IMR-90 (cell line): ENCODE results near the gene PARP12. TPM values are rescaled to one million over a fixed set of nuclear protein-coding genes. Genes with fewer than 3 reads are reported as not detected.

ENCODE experiments used
- ATAC-seq: fragments of 200-7000 bp; cut with Tn5 transposase; 2 replicates; pipeline ENCODE4 v1.9.1; 2020; ENCODE audit warnings: low read depth, mild to moderate bottlenecking, moderate library complexity
- BruUV-seq: library from RNA; stranded (reverse); fragments of 400-500 nt; replicated peaks from 2 replicates; lab custom pipeline; 2021; lab: Mats Ljungman, UMichigan
- CTCF ChIA-PET: fragments of 300-600 bp; formaldehyde crosslinking; extraction: SDS; loops from one replicate; lab custom pipeline; 2021; ENCODE audit warnings: antibody characterized with exemption; lab: Yijun Ruan, JAX
- POLR2A ChIA-PET: fragments of 300-600 bp; sonication (Branson Sonifier 250); formaldehyde crosslinking; loops from one replicate; lab custom pipeline; 2022; ENCODE audit warnings: antibody characterized with exemption; ENCODE audit not compliant: unreplicated experiment; lab: Charles Lee
- DNase-seq: peaks from one replicate; pipeline ENCODE4 v3.0.0; 2013
- H2AFZ ChIP-seq: replicated peaks from 2 replicates; pipeline ENCODE3; 2013; ENCODE audit warnings: low read length, mild to moderate bottlenecking; ENCODE audit not compliant: poor library complexity
- H2AK5ac ChIP-seq: 2 replicates; pipeline ENCODE4 v1.6.1; 2013; ENCODE audit warnings: low read depth, low read length, inconsistent platforms
- H2AK9ac ChIP-seq: replicated peaks from 2 replicates; pipeline ENCODE3; 2013; ENCODE audit warnings: mild to moderate bottlenecking, low read depth, low read length, moderate library complexity; ENCODE audit not compliant: poor library complexity
- H2BK120ac ChIP-seq: 2 replicates; pipeline ENCODE4 v1.6.1; 2013; ENCODE audit warnings: low read depth, low read length, inconsistent platforms
- H2BK15ac ChIP-seq: 3 replicates; pipeline ENCODE4 v1.6.1; 2013; ENCODE audit warnings: low read depth, low read length, inconsistent platforms
- H2BK20ac ChIP-seq: 2 replicates; pipeline ENCODE4 v1.6.1; 2013; ENCODE audit warnings: low read depth, mild to moderate bottlenecking, inconsistent platforms, low read length, moderate library complexity
- H2BK5ac ChIP-seq: 2 replicates; pipeline ENCODE4 v1.6.1; 2013; ENCODE audit warnings: mild to moderate bottlenecking, low read depth, low read length, inconsistent platforms; ENCODE audit not compliant: poor library complexity, severe bottlenecking
- H3K14ac ChIP-seq: replicated peaks from 2 replicates; pipeline ENCODE4 v1.6.1; 2013; ENCODE audit warnings: low read depth, low read length, inconsistent platforms
- H3K18ac ChIP-seq: 2 replicates; pipeline ENCODE4 v1.6.1; 2013; ENCODE audit warnings: low read depth, low read length, control low read depth
- H3K23ac ChIP-seq: 2 replicates; pipeline ENCODE4 v1.6.1; 2013; ENCODE audit warnings: low read depth, low read length, inconsistent platforms
- H3K27ac ChIP-seq: 2 replicates; pipeline ENCODE4 v1.5.1; 2013; ENCODE audit warnings: mild to moderate bottlenecking, control low read depth, low read length; ENCODE audit not compliant: insufficient read depth
- H3K27me3 ChIP-seq: 2 replicates; pipeline ENCODE4 v1.6.1; 2013; ENCODE audit warnings: low read length; ENCODE audit not compliant: control insufficient read depth, insufficient read depth
- H3K36me3 ChIP-seq: 2 replicates; pipeline ENCODE4 v1.6.1; 2013; ENCODE audit warnings: low read length, mixed read lengths; ENCODE audit not compliant: control insufficient read depth, insufficient read depth
- H3K4ac ChIP-seq: 2 replicates; pipeline ENCODE4 v1.6.1; 2013; ENCODE audit warnings: low read depth, low read length, inconsistent platforms
- H3K4me1 ChIP-seq: 2 replicates; pipeline ENCODE4 v1.6.1; 2013; ENCODE audit warnings: low read length, mixed read lengths; ENCODE audit not compliant: control insufficient read depth, insufficient read depth
- H3K4me2 ChIP-seq: 2 replicates; pipeline ENCODE4 v1.6.1; 2013; ENCODE audit warnings: low read depth, mild to moderate bottlenecking, control low read depth, low read length, moderate library complexity
- H3K4me3 ChIP-seq: 2 replicates; pipeline ENCODE4 v1.5.1; 2013; ENCODE audit warnings: low read depth, mild to moderate bottlenecking, control low read depth, low read length, moderate library complexity; ENCODE audit not compliant: insufficient read depth
- H3K56ac ChIP-seq: 2 replicates; pipeline ENCODE4 v1.6.1; 2013; ENCODE audit warnings: low read length, inconsistent platforms; ENCODE audit not compliant: insufficient read depth; ENCODE audit errors: extremely low read depth
- H3K79me1 ChIP-seq, 2 experiments: 2 replicates each; pipeline ENCODE4 v1.6.1; 2013; ENCODE audit warnings: low read length in 2 of 2, inconsistent platforms in 1 of 2, low read depth in 1 of 2
- H3K9ac ChIP-seq: 2 replicates; pipeline ENCODE4 v1.6.1; 2013; ENCODE audit warnings: low read depth, low read length, control low read depth
- H3K9me1 ChIP-seq: 2 replicates; pipeline ENCODE4 v1.6.1; 2013; ENCODE audit warnings: low read length, inconsistent platforms; ENCODE audit not compliant: insufficient read depth
- H3K9me3 ChIP-seq: 2 replicates; pipeline ENCODE4 v1.6.1; 2013; ENCODE audit warnings: low read length; ENCODE audit not compliant: control insufficient read depth, insufficient read depth
- H4K20me1 ChIP-seq: 2 replicates; pipeline ENCODE4 v1.6.1; 2013; ENCODE audit warnings: low read length, inconsistent platforms; ENCODE audit not compliant: insufficient read depth
- H4K5ac ChIP-seq: 2 replicates; pipeline ENCODE4 v1.6.1; 2013; ENCODE audit warnings: mild to moderate bottlenecking, low read depth, low read length, control low read depth
- H4K8ac ChIP-seq, 2 experiments: 2 replicates each; pipeline ENCODE4 v1.6.1; 2013; ENCODE audit warnings: low read depth in 2 of 2, low read length in 2 of 2, control low read depth in 1 of 2, inconsistent platforms in 1 of 2
- H4K91ac ChIP-seq: 2 replicates; pipeline ENCODE4 v1.6.1; 2013; ENCODE audit warnings: low read depth, low read length, inconsistent platforms; ENCODE audit not compliant: insufficient read depth
- MAZ ChIP-seq: IDR thresholded peaks from 2 replicates; pipeline ENCODE4 v1.6.1; 2012; ENCODE audit warnings: low read depth, mild to moderate bottlenecking, low read length, improper control_type of control experiment, moderate library complexity, borderline replicate concordance
- WGBS, 2 experiments: methylation state at CpG; one replicate each; pipeline versions ENCODE4 v1.1.5 to v1.1.7; 2013; ENCODE audit warnings: missing lambda C conversion rate in 2 of 2; ENCODE audit not compliant: insufficient read length in 1 of 2; ENCODE audit errors: extremely low coverage in 2 of 2; 5-methylcytosine and 5-hydroxymethylcytosine counted together
- dilution Hi-C: fragments of 300-500 bp; cut with HindIII; formaldehyde crosslinking; loops from one replicate; pipeline ENCODE4 v1.14.3; 2018; ENCODE audit warnings: low sequenced_read_pairs; ENCODE audit not compliant: unreplicated experiment
- in situ Hi-C: fragments of 300-500 bp; cut with MboI; formaldehyde crosslinking; loops from 3 replicates; pipeline ENCODE4 v1.14.3; 2019; ENCODE audit warnings: low sequenced_read_pairs, inconsistent platforms, mixed read lengths
- intact Hi-C: fragments of 100-400 bp; cut with micrococcal nuclease; formaldehyde crosslinking; loops from 2 replicates; pipeline ENCODE4 v1.10.0; 2022
- polyA plus RNA-seq, 3 experiments: library from polyadenylated mRNA; depleted of rRNA; stranded (reverse); fragments of >200 nt; gene quantifications; 2 replicates each; pipeline ENCODE4 v1.2.3, GENCODE V29; 2012; ENCODE audit warnings: low replicate concordance in 1 of 3
- total RNA-seq: library from RNA; depleted of rRNA; stranded (reverse); fragments of >200 nt; gene quantifications from 2 replicates; pipeline ENCODE4 v1.2.3, GENCODE V29; 2012

Gene PARP12
- total and polyA plus RNA-seq, 2 of the 4 experiments (the other 2 are of a cell fraction), result 7.2 to 11.3 TPM

- H3K27me3 ChIP-seq, result no peaks in the 10 kb centered on the region; the same call in 1 of the 2 replicates
- H3K36me3 ChIP-seq, result peaks cover 3% of the 10 kb centered on the region
- no peak overlapping the region for H3K9ac ChIP-seq
- H3K4me3 ChIP-seq, result no peak overlapping the region
- H2BK20ac ChIP-seq, result no peak overlapping the region
- no peaks in the 10 kb centered on the region for H4K20me1 ChIP-seq
- H3K4ac ChIP-seq, result no peak overlapping the region
- no peak overlapping the region for H2BK120ac ChIP-seq
- no peak overlapping the region for H2AFZ ChIP-seq
- no peak overlapping the region for H2AK9ac ChIP-seq
- H3K56ac ChIP-seq, result no peak overlapping the region
- in situ Hi-C loops (no loop called here), intact Hi-C loops (loop anchor here (5.0 kb wide), 1 partner anchor 37 kb away; no protein-coding TSS in a partner anchor), dilution Hi-C loops (no loop called here)
- no peak for DNase-seq
- ChIA-PET POLR2A (no interaction called here), CTCF (no interaction called here)
- WGBS, 2 experiments, result 73% methylated on average over 2 of the region's 8 CpGs; no CpG with 5 or more reads in 1 of the 2 experiments
- H3K4me1 ChIP-seq, result no peaks in the 10 kb centered on the region
- 0 out of 2 replicates have a peak, but pooled peaks cover 3% of the 10 kb centered on the region for H3K9me1 ChIP-seq
- BruUV-seq, result no TSS peak
- H2AK5ac ChIP-seq, result no peak overlapping the region
- H3K9me3 ChIP-seq, result no peaks in the 10 kb centered on the region
- no peak overlapping the region for H4K8ac ChIP-seq
- TF ChIP-seq MAZ, result no peak
- H3K79me1 ChIP-seq, result no peaks in the 10 kb centered on the region
- H2BK5ac ChIP-seq, result no peak overlapping the region
- H3K23ac ChIP-seq, result no peak overlapping the region
- H3K14ac ChIP-seq, result no peak overlapping the region
- no peak overlapping the region for H3K18ac ChIP-seq
- H3K4me2 ChIP-seq, result no peak overlapping the region
- no peak for ATAC-seq
- no peak overlapping the region for H4K5ac ChIP-seq
- H3K27ac ChIP-seq, result no peak overlapping the region
- H4K91ac ChIP-seq, result no peak overlapping the region
- no peak overlapping the region for H2BK15ac ChIP-seq
Observed at GRCh38 chr7:140084972-140085371, 22.2 kb upstream of the PARP12 start.
